Stimulated activated naive B cell treated with anti-CD40 and anti-IgM and Interleukin-4, amounts not matched to agents 10 μg/mL and 1 μg/mL and 100 μg/mL, for 72 hours (primary cell): Measurements from ENCODE around the gene PITX1.

ENCODE experiments used
- ATAC-seq, 2 donors: fragments of 150-1000 bp; cut with Tn5 transposase; replicated peaks; 2 replicates each; pipeline ENCODE4 v1.10.0; 2021; ENCODE audit warnings: moderate library complexity in 1 of 2
- DNase-seq: peaks from one replicate; pipeline ENCODE4 v3.0.0; 2021
- H3K27ac Mint-ChIP-seq: one replicate; pipeline ENCODE4 v1.8.0; 2022; ENCODE audit warnings: mild to moderate bottlenecking, mixed read lengths
- H3K27me3 Mint-ChIP-seq, 2 donors: one replicate each; pipeline ENCODE4 v1.8.0; 2022; ENCODE audit warnings: mixed read lengths in 2 of 2
- H3K36me3 Mint-ChIP-seq, 2 donors: one replicate each; pipeline ENCODE4 v1.8.0; 2022; ENCODE audit warnings: mixed read lengths in 2 of 2, mild to moderate bottlenecking in 1 of 2
- H3K4me1 Mint-ChIP-seq, 2 donors: one replicate each; pipeline ENCODE4 v1.8.0; 2022; ENCODE audit warnings: mixed read lengths in 2 of 2, mild to moderate bottlenecking in 1 of 2
- H3K4me3 Mint-ChIP-seq, 2 donors: one replicate each; pipeline ENCODE4 v1.8.0; 2022; ENCODE audit warnings: mild to moderate bottlenecking in 2 of 2, mixed read lengths in 2 of 2, moderate library complexity in 1 of 2
- H3K9me3 Mint-ChIP-seq, 2 donors: one replicate each; pipeline ENCODE4 v1.8.0; 2022; ENCODE audit warnings: mixed read lengths in 2 of 2, mild to moderate bottlenecking in 1 of 2

Gene PITX1

DNA sequence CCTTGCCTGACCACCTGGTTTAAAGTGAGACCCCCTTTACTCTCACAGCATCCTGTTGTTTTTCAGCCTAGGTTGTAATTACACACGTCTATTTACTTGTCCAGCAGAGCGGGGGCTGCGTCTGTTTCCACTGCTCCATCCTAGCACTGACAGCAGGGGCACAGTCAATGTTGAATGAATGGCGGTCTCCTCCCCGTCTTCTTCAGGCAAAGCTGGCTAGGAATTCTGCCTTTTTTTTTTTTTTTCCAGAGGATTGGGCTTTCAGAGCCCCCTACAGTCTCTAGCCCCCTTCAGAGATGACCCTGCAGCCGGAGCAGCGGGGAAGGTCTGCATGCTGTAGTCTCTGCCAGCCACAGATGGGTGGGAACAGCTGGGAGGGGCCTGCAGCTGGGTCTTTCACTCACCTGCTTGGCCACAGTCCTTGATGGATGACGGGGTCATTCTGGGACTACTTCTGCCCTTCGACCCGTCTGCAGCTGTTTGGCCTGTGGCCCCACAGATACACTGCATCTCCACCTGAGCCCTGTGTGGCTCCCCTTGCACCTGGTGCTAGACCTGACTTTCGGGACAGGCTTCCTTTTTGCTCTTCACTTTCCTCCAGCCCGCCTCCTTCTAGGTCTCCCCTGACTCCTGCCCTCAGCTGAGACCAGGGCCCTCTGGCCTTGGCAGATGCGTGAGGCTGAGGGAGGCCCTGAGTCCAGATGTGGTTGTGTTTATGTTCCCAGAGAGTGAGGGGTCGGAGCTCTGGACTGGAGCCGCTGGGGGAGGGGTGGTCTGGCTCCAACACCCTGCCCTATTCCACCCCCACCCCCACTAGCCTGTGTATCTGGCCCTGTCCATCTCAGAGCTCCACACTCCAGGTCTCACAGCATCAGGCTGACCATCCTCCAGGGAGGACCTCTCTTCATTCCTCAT is 8.0 kb downstream of the PITX1 start:
- Mint-ChIP-seq H3K27ac (no peak overlapping the region), H3K27me3 (peaks cover 56 to 70% of the 10 kb centered on the region in 2 donors), H3K36me3 (peaks cover 8 to 10% of the 10 kb centered on the region in 2 donors), H3K9me3 (peaks cover 5 to 7% of the 10 kb centered on the region in 2 donors), H3K4me1 (peaks cover 20 to 30% of the 10 kb centered on the region in 2 donors), H3K4me3 (no peak overlapping the region)
- no peak for ATAC-seq
- no peak for DNase-seq

DNA sequence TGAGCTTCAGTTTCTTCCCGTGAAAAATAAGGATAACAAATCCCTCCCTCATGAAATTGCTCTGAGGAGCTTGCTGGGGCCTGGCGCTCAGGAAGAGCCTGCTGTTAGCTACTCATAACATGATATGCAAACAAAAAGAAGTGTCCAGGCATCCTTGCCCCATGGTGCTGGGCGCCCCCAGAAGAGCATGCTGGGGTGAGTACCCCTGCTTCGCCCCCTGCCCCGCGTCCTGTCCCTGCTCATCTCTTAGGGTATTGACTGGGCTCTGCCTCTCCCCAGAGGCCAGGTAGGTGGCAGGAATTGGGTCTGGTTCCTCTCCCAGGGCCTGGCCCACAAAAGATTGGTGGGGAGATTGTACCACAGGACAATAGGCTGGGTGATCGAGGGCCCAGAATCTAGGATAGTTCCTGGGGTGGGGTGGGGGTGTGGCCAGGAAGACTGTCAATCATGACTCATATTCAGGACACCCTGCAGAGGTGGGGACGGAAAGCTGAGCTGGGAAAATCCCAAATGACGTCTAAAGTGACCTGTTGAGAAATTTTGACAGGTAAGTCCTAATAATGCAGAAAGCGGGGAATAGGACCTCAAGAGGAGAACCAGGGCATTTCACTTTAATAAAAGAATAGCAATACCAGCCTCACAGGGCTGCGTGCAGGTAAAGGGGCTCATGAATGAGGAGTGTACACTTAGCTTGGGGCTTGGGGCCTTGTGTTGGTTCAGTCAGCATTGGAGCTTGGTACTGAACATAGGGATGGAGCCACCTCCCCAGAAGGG is 8.9 kb downstream of the PITX1 start:
- Mint-ChIP-seq H3K27ac (no peak overlapping the region), H3K4me3 (no peak overlapping the region), H3K4me1 (peaks cover 12 to 22% of the 10 kb centered on the region in 2 donors), H3K27me3 (peaks cover 49 to 62% of the 10 kb centered on the region in 2 donors), H3K36me3 (peaks cover 8 to 10% of the 10 kb centered on the region in 2 donors), H3K9me3 (peaks cover 5 to 7% of the 10 kb centered on the region in 2 donors)
- no peak for ATAC-seq
- DNase-seq = no peak

DNA sequence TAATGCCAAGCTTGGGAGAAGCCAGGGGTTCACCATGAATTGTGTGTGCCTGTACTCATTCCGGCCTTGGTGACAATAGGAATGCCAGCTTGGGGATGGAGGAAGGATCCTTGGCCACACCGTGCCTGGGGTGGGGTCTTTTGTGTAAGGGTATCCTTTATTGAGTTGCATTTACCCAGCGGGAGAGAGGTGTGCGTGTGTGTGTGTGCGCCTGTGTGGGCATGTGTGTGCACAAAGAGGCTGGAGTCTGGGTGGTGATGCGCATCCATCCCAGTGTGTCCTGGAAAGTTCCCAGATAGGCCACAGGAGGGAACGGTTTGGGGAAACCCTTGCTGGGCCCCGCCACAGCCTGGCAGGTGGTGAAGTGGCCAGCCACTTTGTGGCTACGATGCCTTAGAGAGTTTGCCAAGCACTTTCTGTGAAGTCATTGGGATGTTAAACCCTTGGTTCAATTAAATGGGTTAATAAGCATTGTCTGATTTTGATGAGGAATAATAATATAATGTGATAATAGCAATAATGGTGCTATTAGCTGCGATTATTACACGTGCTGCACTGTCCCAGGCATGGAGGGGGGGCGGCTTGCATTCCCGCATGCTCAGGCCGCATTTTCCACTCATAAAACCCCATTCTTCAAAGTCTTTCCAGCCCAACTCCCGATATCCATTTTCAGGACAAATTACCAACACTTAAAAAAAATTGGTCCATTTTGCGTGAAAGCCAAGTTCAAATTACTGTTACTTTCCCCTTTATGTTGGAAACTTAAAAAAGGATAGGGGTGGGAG is 13.7 kb downstream of the PITX1 start:
- no peak for ATAC-seq
- Mint-ChIP-seq H3K36me3 (peaks cover 0 to 1% of the 10 kb centered on the region in 2 donors), H3K9me3 (no peaks in the 10 kb centered on the region), H3K4me1 (no peaks in the 10 kb centered on the region), H3K27me3 (peaks cover 19 to 30% of the 10 kb centered on the region in 2 donors), H3K27ac (no peak overlapping the region), H3K4me3 (no peak overlapping the region)
- DNase-seq = no peak

DNA sequence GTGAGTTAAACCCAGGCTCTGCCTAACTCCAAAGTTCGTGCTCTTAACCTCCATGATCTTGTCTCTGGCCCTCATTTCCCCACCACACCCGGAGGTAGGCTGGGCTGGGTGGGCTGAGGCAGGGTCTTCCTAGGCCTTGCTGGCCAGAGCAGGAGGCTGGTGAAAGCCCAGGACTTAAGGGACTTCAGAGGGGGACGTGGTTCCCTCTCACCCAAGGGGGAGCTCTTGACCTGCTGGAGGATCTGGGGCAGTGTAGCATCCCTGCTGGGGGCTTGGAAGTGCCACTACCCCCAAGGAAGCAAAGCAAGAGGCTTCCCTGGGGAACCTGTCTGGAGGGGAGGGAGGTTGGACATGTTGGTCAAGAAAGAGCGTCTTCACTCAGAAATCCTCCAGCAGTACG is 14.7 kb downstream of the PITX1 start:
- no peaks in the 10 kb centered on the region for H3K9me3 Mint-ChIP-seq
- no peak overlapping the region for H3K27ac Mint-ChIP-seq
- no peak for ATAC-seq

DNA sequence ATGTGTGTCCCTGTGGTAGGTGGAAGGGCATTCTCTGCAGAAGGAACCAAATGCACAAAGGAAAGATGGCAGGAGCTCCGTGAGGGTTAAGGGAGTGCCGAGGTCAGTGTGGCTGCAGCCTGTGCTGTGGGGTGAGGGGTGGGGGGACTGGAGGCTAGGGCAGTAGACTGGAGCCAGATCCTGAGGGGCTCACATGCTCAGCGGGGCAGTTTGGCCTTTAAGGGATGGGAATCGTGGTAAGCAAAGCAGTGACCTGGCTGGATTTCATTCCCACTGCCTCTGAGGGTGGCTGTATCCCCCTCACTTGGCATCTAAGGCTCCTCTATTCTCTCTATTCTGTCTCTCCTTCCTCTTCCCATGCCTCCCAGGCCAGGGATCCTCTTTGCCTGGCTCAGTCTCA is 15.6 kb downstream of the PITX1 start:
- H3K36me3 Mint-ChIP-seq = peaks cover 0 to 1% of the 10 kb centered on the region in 2 donors
- H3K27me3 Mint-ChIP-seq = peaks cover 14 to 23% of the 10 kb centered on the region in 2 donors
- DNase-seq (no peak), ATAC-seq (no peak)
- H3K9me3 Mint-ChIP-seq = peaks cover 0 to 3% of the 10 kb centered on the region in 2 donors
- H3K27ac Mint-ChIP-seq = no peak overlapping the region
- no peaks in the 10 kb centered on the region for H3K4me1 Mint-ChIP-seq
- H3K4me3 Mint-ChIP-seq = no peak overlapping the region

More for the DNA sequence above, 14.7 kb downstream of the PITX1 start:
- no peak for DNase-seq
- Mint-ChIP-seq H3K4me1 (no peaks in the 10 kb centered on the region), H3K4me3 (no peak overlapping the region), H3K36me3 (peaks cover 0 to 1% of the 10 kb centered on the region in 2 donors), H3K27me3 (peaks cover 18 to 22% of the 10 kb centered on the region in 2 donors)

DNA sequence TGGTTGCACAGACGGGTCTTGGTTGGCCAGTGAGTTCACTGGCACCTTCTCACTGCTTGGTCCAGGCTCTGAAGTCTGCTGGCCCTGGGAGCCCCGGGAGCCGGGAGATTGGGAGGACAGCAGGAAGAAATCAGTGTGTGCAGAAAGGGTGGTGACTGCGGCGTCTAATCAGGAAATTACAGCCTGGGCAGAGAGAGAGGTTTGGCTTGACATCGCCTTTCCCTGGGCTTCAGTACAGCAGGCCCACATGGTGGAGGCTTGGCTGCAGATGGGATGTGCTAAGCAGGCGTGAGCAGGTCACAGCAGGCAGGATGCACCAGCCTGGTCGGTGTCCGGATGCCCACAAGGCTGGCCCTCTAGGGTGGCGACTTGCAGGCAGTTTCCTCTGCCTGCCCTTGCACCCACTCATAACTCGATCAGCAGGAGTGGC is 17.2 kb downstream of the PITX1 start:
- Mint-ChIP-seq H3K9me3 (peaks cover 0 to 4% of the 10 kb centered on the region in 2 donors), H3K4me1 (no peaks in the 10 kb centered on the region), H3K27ac (no peak overlapping the region), H3K27me3 (peaks cover 12 to 18% of the 10 kb centered on the region in 2 donors), H3K4me3 (no peak overlapping the region), H3K36me3 (peaks cover 0 to 1% of the 10 kb centered on the region in 2 donors)
- DNase-seq = no peak
- no peak for ATAC-seq

DNA sequence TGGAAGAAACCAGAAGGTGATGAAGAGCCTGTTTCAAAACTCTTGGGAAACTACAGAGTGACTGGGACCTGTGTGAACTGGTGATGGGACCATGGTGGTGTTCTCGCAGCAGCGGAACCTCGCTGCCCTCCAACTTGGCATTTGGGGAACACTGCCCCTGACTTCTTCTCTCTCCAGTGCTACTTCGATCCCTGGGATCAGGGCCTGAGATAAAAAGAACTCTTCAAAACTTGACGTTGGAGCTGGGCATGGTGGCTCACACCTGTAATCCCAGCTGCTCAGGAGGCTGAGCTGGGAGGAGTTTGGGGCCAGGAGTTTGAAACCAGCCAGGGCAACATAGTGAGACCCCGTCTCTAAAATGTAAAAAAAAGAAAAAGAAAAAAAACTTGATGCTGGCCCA is 18.1 kb downstream of the PITX1 start:
- Mint-ChIP-seq H3K36me3 (peaks cover 0 to 2% of the 10 kb centered on the region in 2 donors), H3K9me3 (peaks cover 0 to 4% of the 10 kb centered on the region in 2 donors), H3K4me3 (no peak overlapping the region), H3K4me1 (no peaks in the 10 kb centered on the region), H3K27me3 (peaks cover 12 to 18% of the 10 kb centered on the region in 2 donors), H3K27ac (no peak overlapping the region)
- ATAC-seq (no peak), DNase-seq (no peak)

DNA sequence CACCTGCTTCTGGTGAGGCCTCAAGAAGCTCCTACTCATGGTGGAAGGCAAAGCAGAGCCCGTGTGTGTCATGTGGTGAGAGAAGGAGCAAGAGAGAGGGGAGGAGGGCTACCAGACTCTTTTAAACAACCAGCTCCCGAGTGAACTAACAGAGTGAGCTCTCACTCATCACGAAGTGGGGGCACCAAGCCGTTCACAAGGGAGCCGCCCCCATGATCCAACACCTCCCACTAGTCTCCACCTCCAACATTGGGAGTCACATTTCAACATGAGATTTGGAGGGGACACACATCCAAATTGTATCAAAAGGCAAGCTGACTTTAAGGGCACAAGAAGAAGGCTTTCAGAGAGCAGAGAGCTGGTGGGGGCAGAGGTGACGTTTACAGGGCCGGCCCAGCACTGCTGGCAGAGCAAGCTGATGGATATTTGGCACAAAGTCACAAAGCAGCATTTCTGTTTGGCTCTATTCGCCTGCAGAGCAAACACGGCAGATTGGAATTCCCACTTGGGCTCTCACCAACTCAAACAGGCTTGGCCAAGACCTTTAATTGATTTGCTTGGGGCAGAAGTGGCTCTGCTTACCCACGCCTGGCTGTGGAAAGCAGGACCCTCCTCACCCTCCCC is 20.0 kb downstream of the PITX1 start:
- Mint-ChIP-seq H3K27me3 (peaks cover 4 to 9% of the 10 kb centered on the region in 2 donors), H3K4me3 (no peak overlapping the region), H3K4me1 (no peaks in the 10 kb centered on the region), H3K9me3 (peaks cover 0 to 4% of the 10 kb centered on the region in 2 donors), H3K27ac (no peak overlapping the region), H3K36me3 (peaks cover 0 to 2% of the 10 kb centered on the region in 2 donors)
- ATAC-seq (no peak), DNase-seq (no peak)

DNA sequence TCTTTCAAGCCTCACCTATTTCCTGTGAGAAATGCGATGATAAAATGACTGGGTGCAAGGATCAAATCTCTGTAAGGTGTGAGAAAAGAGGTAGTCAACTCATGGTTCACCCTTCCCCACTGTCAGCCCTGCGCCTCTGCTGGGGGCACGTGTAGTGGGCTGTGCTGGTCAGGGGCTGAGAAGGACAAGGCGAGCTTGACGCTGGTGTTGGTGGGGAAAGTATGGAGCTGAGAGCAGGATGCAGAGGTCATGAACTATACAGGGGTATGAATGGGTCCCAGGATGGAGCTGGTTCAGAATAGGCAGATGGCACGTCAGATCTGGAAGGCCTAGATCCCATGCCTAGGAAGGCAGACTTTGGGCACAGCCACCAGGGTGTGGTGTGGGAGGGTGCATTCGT is 20.6 kb downstream of the PITX1 start:
- Mint-ChIP-seq H3K27ac (no peak overlapping the region), H3K36me3 (peaks cover 0 to 2% of the 10 kb centered on the region in 2 donors), H3K27me3 (peaks cover 4 to 9% of the 10 kb centered on the region in 2 donors), H3K9me3 (peaks cover 0 to 4% of the 10 kb centered on the region in 2 donors), H3K4me3 (no peak overlapping the region), H3K4me1 (no peaks in the 10 kb centered on the region)
- no peak for ATAC-seq
- DNase-seq = no peak

DNA sequence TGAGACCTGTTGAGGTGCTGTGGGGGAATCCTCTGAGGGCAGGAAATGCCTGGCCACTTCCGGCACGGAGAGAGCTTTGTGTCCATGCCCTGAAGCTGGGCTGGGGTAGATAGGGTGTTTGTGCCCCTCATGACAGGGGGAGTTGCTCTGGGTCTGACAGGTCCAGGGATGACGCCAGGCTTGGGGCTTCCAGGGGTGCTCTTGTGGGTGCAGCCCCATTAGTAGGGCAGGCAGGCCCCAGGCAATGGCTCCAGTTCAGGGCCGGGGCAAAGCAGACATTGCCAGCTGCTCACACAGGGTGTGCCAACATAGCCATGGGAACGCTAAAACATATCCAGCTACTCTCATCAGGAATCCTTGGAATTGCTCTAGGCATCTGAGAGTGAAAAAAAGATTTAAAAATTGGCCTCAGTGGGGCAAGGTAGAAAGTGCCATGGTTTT is 21.1 kb downstream of the PITX1 start:
- H3K36me3 Mint-ChIP-seq = peaks cover 0 to 2% of the 10 kb centered on the region in 2 donors
- H3K4me3 Mint-ChIP-seq = no peak overlapping the region
- H3K9me3 Mint-ChIP-seq = peaks cover 0 to 4% of the 10 kb centered on the region in 2 donors
- H3K27ac Mint-ChIP-seq = no peak overlapping the region
- DNase-seq = no peak
- no peak for ATAC-seq
- no peaks in the 10 kb centered on the region for H3K4me1 Mint-ChIP-seq
- H3K27me3 Mint-ChIP-seq = peaks cover 4 to 9% of the 10 kb centered on the region in 2 donors

DNA sequence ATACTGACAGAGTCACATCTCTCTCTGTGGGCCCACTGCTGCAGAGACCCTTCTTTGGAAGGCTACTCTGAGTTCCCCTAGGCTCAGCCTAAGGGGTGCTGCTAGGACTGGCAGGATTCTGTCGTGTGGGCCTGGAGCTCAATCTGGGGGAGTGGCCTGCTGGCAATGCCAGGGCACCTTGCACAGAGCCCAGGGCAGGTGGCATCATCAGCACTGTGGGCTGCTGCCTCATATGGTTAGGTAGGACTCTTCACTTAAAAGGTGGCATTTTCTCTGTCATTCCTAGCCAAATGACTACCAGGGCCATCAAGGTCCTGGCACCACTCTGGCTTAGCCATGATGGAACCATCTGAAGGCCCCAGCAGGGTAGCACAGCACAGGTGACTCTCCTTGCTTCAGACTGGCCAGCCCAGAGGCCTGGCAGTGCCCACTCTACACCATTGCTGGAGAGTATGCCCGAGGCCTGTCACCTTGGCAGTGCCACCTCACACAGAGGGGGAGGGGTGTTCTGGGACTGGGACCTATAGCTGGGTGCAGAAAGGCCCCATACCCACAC is 21.9 kb downstream of the PITX1 start:
- H3K4me1 Mint-ChIP-seq = no peaks in the 10 kb centered on the region
- H3K4me3 Mint-ChIP-seq = no peak overlapping the region
- DNase-seq (no peak), ATAC-seq (no peak)
- peaks cover 4 to 9% of the 10 kb centered on the region in 2 donors for H3K27me3 Mint-ChIP-seq
- peaks cover 0 to 4% of the 10 kb centered on the region in 2 donors for H3K9me3 Mint-ChIP-seq
- peaks cover 0 to 4% of the 10 kb centered on the region in 2 donors for H3K36me3 Mint-ChIP-seq
- H3K27ac Mint-ChIP-seq = no peak overlapping the region

DNA sequence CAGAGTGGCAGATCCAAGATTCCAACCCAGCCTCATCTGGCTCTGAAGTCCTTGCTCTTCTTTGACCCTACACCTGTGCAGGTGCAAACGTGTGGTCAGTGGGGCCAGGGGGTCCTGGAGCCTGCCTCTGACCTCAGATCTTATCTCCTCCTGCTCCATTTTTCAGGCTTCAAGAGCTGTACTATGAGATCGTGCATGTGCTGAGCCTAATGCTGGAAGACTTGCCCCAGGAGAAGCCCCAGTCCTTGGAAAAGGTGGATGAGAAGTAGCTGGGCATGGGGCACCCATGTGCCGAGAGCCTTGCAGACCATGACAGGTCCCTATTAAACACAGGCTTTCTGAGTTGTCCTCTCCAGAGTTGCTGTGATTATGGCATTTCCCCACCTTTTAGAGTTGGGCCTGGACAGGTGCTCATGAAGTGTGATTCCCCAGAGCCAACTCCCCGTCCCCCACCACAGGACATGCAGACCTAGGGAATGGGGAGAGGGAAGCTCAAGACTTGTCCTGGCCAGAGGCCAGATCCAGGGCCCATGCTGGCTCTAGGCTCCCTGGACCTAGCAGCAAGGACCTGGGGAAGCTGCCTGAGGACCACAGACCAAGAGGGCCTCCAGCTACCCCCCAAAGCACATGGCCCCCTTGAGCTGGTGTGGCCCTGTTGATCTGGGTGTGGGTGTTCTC is 22.5 kb downstream of the PITX1 start:
- H3K4me3 Mint-ChIP-seq = no peak overlapping the region
- peaks cover 4 to 9% of the 10 kb centered on the region in 2 donors for H3K27me3 Mint-ChIP-seq
- H3K4me1 Mint-ChIP-seq = no peaks in the 10 kb centered on the region
- no peak overlapping the region for H3K27ac Mint-ChIP-seq
- ATAC-seq (no peak), DNase-seq (no peak)
- H3K9me3 Mint-ChIP-seq = peaks cover 0 to 4% of the 10 kb centered on the region in 2 donors
- peaks cover 0 to 4% of the 10 kb centered on the region in 2 donors for H3K36me3 Mint-ChIP-seq
